SK-N-SH (cell line): ENCODE measurements around the gene ZCCHC7. TPM values are rescaled to one million over a fixed set of nuclear protein-coding genes. Genes with fewer than 3 reads are reported as not detected.
A peak's percentile ranks its signal among the peaks of the same experiment; 100 is the strongest.
"Not testable (repeated sequence)": the region's sequence is repeated elsewhere in the genome, so short reads cannot be mapped to it uniquely, and the experiment has no call there.

Experiments
- CTCF ChIA-PET: fragments of 300-600, 350-600 bp; formaldehyde crosslinking; extraction: SDS; loops from one replicate; lab custom pipeline; 2021; lab: Yijun Ruan, JAX
- POLR2A ChIA-PET: fragments of 350-600 bp; sonication (Branson Sonifier 250); formaldehyde crosslinking; extraction: SDS; loops from one replicate; lab custom pipeline; 2020; ENCODE audit warnings: antibody characterized with exemption, inconsistent platforms; lab: Yijun Ruan, JAX
- DNase-seq: peaks from one replicate; pipeline ENCODE4 v3.0.0; 2012
- H2AFZ ChIP-seq: fragments of 200-600 bp; sonication (generic); 2 replicates; pipeline ENCODE4 v1.8.1; 2016; ENCODE audit warnings: antibody characterized with exemption, mild to moderate bottlenecking, low read depth
- H3F3A ChIP-seq: fragments of 200-600 bp; sonication (generic); replicated peaks from 2 replicates; pipeline ENCODE3; 2016; ENCODE audit warnings: antibody characterized with exemption, mild to moderate bottlenecking; ENCODE audit not compliant: insufficient read depth
- H3K27ac ChIP-seq, 2 experiments: fragments of 200-500 bp in 1 of 2; fragments of 200-600 bp in 1 of 2; sonication (Bioruptor generic) in 1 of 2; sonication (generic), shearing (Covaris generic) in 1 of 2; 2 replicates each; pipeline versions ENCODE4 v1.5.1 to v1.6.1; 2014 to 2016; ENCODE audit warnings: low read depth in 2 of 2, inconsistent platforms in 1 of 2, low read length in 1 of 2, mild to moderate bottlenecking in 1 of 2, mixed read lengths in 1 of 2
- H3K27me3 ChIP-seq: fragments of 200-600 bp; sonication (generic), shearing (Covaris generic); 2 replicates; pipeline ENCODE4 v1.6.1; 2016; ENCODE audit warnings: mixed run types; ENCODE audit not compliant: insufficient read depth
- H3K36me3 ChIP-seq, 2 experiments: fragments of 200-500 bp in 1 of 2; fragments of 200-600 bp in 1 of 2; sonication (Bioruptor generic) in 1 of 2; sonication (generic) in 1 of 2; replicated peaks in 1 of 2; 2 replicates each; pipeline versions ENCODE3 to v1.5.1; 2014 to 2016; ENCODE audit warnings: low read length in 1 of 2, mild to moderate bottlenecking in 1 of 2; ENCODE audit not compliant: insufficient read depth in 2 of 2, control insufficient read depth in 1 of 2
- H3K4me1 ChIP-seq, 2 experiments: fragments of 200-500 bp in 1 of 2; fragments of 200-600 bp in 1 of 2; sonication (Bioruptor generic) in 1 of 2; sonication (generic), shearing (Covaris generic) in 1 of 2; 2 replicates each; pipeline versions ENCODE4 v1.5.1 to v1.6.1; 2014 to 2016; ENCODE audit warnings: low read depth in 1 of 2, low read length in 1 of 2, mixed run types in 1 of 2; ENCODE audit not compliant: insufficient read depth in 2 of 2, control insufficient read depth in 1 of 2
- H3K4me2 ChIP-seq: fragments of 200-600 bp; sonication (generic), shearing (Covaris generic); 2 replicates; pipeline ENCODE4 v1.6.1; 2017; ENCODE audit warnings: mixed run types
- H3K4me3 ChIP-seq, 2 experiments: fragments of 200-500 bp in 1 of 2; fragments of 200-600 bp in 1 of 2; sonication (Bioruptor generic) in 1 of 2; sonication (generic), shearing (Covaris generic) in 1 of 2; 2 replicates each; pipeline versions ENCODE4 v1.5.1 to v1.8.1; 2014 to 2016; ENCODE audit warnings: low read depth in 2 of 2, inconsistent platforms in 1 of 2, low read length in 1 of 2, mild to moderate bottlenecking in 1 of 2, mixed read lengths in 1 of 2, moderate library complexity in 1 of 2
- H3K79me2 ChIP-seq: fragments of 200-600 bp; sonication (generic); 2 replicates; pipeline ENCODE4 v1.8.1; 2017; ENCODE audit warnings: mild to moderate bottlenecking; ENCODE audit not compliant: insufficient read depth
- H3K9ac ChIP-seq: fragments of 200-600 bp; sonication (generic); 2 replicates; pipeline ENCODE4 v1.6.1; 2017; ENCODE audit warnings: mixed run types
- H3K9me2 ChIP-seq: fragments of 200-600 bp; sonication (generic); 2 replicates; pipeline ENCODE4 v1.6.1; 2017; ENCODE audit warnings: mixed run types
- H3K9me3 ChIP-seq: fragments of 200-600 bp; sonication (generic); 2 replicates; pipeline ENCODE4 v1.6.1; 2017; ENCODE audit warnings: mixed run types, mild to moderate bottlenecking, moderate library complexity
- H4K20me1 ChIP-seq: fragments of 200-600 bp; sonication (generic); 2 replicates; pipeline ENCODE4 v1.6.1; 2017; ENCODE audit warnings: mild to moderate bottlenecking, mixed run types; ENCODE audit not compliant: insufficient read depth
- ELF1 ChIP-seq: IDR thresholded peaks from 2 replicates; pipeline ENCODE4 v1.4.0; 2012
- EZH2phosphoT487 ChIP-seq: fragments of 200-600 bp; sonication (generic); IDR thresholded peaks from 2 replicates; pipeline ENCODE4 v1.6.1; 2017; ENCODE audit warnings: low read depth, mixed run types, mild to moderate bottlenecking, antibody characterized with exemption, moderate library complexity, borderline replicate concordance
- GABPA ChIP-seq: IDR thresholded peaks from 2 replicates; pipeline ENCODE4 v1.4.0; 2012; ENCODE audit warnings: low read depth, mild to moderate bottlenecking
- GATA2 ChIP-seq: sonication (generic); formaldehyde crosslinking; IDR thresholded peaks from 2 replicates; pipeline ENCODE4 v1.5.0; 2020; ENCODE audit warnings: mild to moderate bottlenecking, missing genetic modification reagents
- NRF1 ChIP-seq: IDR thresholded peaks from 2 replicates; pipeline ENCODE4 v1.6.1; 2012; ENCODE audit warnings: low read depth, mild to moderate bottlenecking, low read length
- POLR2AphosphoS5 ChIP-seq: IDR thresholded peaks from 2 replicates; pipeline ENCODE4 v1.6.1; 2012; ENCODE audit warnings: low read depth, low read length
- RAD21 ChIP-seq: IDR thresholded peaks from 2 replicates; pipeline ENCODE4 v1.6.1; 2012; ENCODE audit warnings: mild to moderate bottlenecking, low read length
- RXRA ChIP-seq: IDR thresholded peaks from 2 replicates; pipeline ENCODE4 v1.4.0; 2012; ENCODE audit warnings: low read depth, mild to moderate bottlenecking, borderline replicate concordance
- SIN3A ChIP-seq: IDR thresholded peaks from 2 replicates; pipeline ENCODE4 v1.6.1; 2012; ENCODE audit warnings: low read depth, mild to moderate bottlenecking, low read length, moderate library complexity, borderline replicate concordance
- SMC3 ChIP-seq: IDR thresholded peaks from 2 replicates; pipeline ENCODE4 v1.6.1; 2012; ENCODE audit warnings: low read depth, low read length, improper control_type of control experiment
- TCF12 ChIP-seq: IDR thresholded peaks from 2 replicates; pipeline ENCODE4 v1.4.0; 2012
- TEAD4 ChIP-seq: IDR thresholded peaks from 2 replicates; pipeline ENCODE4 v1.4.0; 2012; ENCODE audit warnings: mild to moderate bottlenecking, borderline replicate concordance; ENCODE audit not compliant: insufficient read depth
- WGBS: methylation state at CpG from one replicate; pipeline ENCODE4 v1.1.6; 2017; ENCODE audit warnings: low lambda C conversion rate; 5-methylcytosine and 5-hydroxymethylcytosine counted together
- polyA plus RNA-seq, 3 experiments: library from polyadenylated mRNA; depleted of rRNA; stranded (reverse); fragments of >200 nt; gene quantifications; 2 replicates each; pipeline ENCODE4 v1.2.3, GENCODE V29; 2012
- TF ChIP-seq, protein P1 (sequence below): IDR thresholded peaks from 2 replicates; pipeline ENCODE4 v1.4.0; 2012; ENCODE audit warnings: low read depth, borderline replicate concordance
- TF ChIP-seq, protein P2 (sequence below): fragments of 200-600 bp; sonication (generic); IDR thresholded peaks from 2 replicates; pipeline ENCODE4 v1.6.1; 2017; ENCODE audit warnings: antibody characterized with exemption, mild to moderate bottlenecking, moderate library complexity

ZCCHC7 gene
- polyA plus RNA-seq, 1 of the 3 experiments (the other 2 are of a cell fraction): 12.6 TPM

DNA sequence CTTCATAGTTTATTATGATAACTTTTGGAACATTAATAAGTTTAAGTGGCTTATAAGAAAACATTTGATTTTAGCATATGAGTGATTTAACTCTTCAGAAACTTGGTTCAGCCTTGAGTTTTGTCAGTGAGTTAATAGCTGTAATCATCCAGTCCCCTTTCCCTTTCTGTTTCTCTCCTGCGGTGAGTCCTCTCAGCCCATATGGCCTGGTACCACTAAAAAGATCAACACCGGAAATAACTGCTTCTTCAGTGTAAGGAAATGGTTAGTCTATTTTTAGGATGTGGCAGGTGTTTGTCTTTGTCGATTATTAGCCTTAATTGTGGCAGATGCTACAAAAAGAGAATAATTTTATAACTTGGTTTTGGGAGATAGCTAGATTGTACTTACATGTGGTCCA, 181.9 kb downstream of the ZCCHC7 start:
- Histone ChIP-seq H3K36me3 (peaks cover 0 to 5% of the 10 kb centered on the region in 2 experiments), H2AFZ (no peak overlapping the region), H3K4me1 (peaks cover 0 to 4% of the 10 kb centered on the region in 2 experiments; a peak in 1 of 4 replicates), H3F3A (peaks cover 9% of the 10 kb centered on the region), H3K27me3 (no peaks in the 10 kb centered on the region), H3K9me3 (no peaks in the 10 kb centered on the region), H4K20me1 (no peaks in the 10 kb centered on the region), H3K27ac (no peak overlapping the region), H3K9ac (no peak overlapping the region), H3K79me2 (peaks cover 5% of the 10 kb centered on the region), H3K4me3 (no peak overlapping the region), H3K4me2 (no peak overlapping the region), H3K9me2 (no peaks in the 10 kb centered on the region)
- ChIA-PET CTCF (interaction anchor here (0.6 to 0.7 kb wide), 2 partner anchors 132 to 428 kb away, joined by 3 read pairs; no protein-coding TSS in a partner anchor), POLR2A (no interaction called here)
- no peak for DNase-seq
- WGBS: 87% methylated on average over 3 of the region's 3 CpGs
- no peak for TF ChIP-seq RXRA
- TF ChIP-seq GATA2 (CRISPR knock-in tag): no peak
- no peak for TF ChIP-seq SMC3
- TF ChIP-seq NRF1: no peak
- TF ChIP-seq ELF1: no peak
- TF ChIP-seq EZH2phosphoT487: no peak
- TF ChIP-seq TEAD4: no peak

DNA sequence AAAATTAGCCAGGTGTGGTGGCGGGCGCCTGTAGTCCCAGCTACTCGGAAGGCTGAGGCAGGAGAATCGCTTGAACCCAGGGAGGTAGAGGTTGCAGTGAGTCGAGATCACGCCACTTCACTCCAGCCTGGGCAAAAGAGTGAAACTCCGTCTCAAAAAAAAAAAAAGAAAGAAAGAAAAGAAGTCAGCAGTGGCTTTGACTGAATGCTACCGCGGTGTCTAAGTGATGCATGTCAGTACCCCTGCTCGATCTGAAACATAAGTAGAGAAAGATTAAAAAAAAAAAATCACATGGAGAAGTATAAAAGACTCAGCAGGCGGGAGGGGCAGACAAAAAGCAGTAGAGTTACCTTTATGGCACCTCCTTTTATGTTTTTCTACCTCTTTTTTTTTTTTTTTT, 182.9 kb downstream of the ZCCHC7 start:
- CTCF ChIA-PET, H3F3A ChIP-seq, H3K9ac ChIP-seq, H3K4me3 ChIP-seq, H3K79me2 ChIP-seq, H3K27ac ChIP-seq, POLR2A ChIA-PET, H3K9me2 ChIP-seq, H3K27me3 ChIP-seq, H3K4me1 ChIP-seq, H4K20me1 ChIP-seq, H3K9me3 ChIP-seq, H3K4me2 ChIP-seq, H2AFZ ChIP-seq, H3K36me3 ChIP-seq, DNase-seq: not testable (repeated sequence)
- 99% methylated on average over 11 of the region's 11 CpGs for WGBS

DNA sequence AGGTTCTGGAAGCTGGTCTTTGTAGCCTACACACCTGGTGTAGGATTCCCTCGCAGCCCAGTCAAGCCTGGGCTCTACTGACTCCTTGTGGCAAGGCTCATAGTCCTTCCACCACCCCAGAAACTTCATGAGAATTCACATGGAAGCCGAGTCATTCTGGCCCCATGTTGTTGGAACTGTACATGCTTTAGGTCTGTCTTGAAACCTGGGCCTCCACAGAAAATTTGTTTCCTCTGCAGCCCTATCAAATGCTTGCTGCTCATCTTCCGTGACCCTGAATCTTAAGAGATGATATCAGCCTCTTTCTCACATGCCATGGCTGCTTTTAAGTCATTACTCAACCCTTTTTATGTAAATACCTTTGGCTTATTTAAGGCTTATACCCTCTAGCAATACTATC, 188.8 kb downstream of the ZCCHC7 start:
- H2AFZ ChIP-seq: no peak overlapping the region
- H4K20me1 ChIP-seq: no peaks in the 10 kb centered on the region
- no peak overlapping the region for H3K4me2 ChIP-seq
- TF ChIP-seq SIN3A (no peak), TCF12 (no peak), POLR2AphosphoS5 (no peak), RAD21 (peak; percentile 54), RXRA (no peak), SMC3 (0 out of 2 replicates have a peak, but pooled peaks have one; percentile 23), GABPA (no peak), EZH2phosphoT487 (no peak)
- TF ChIP-seq, protein P1, sequence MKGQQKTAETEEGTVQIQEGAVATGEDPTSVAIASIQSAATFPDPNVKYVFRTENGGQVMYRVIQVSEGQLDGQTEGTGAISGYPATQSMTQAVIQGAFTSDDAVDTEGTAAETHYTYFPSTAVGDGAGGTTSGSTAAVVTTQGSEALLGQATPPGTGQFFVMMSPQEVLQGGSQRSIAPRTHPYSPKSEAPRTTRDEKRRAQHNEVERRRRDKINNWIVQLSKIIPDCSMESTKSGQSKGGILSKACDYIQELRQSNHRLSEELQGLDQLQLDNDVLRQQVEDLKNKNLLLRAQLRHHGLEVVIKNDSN: no peak
- TF ChIP-seq, protein P2, sequence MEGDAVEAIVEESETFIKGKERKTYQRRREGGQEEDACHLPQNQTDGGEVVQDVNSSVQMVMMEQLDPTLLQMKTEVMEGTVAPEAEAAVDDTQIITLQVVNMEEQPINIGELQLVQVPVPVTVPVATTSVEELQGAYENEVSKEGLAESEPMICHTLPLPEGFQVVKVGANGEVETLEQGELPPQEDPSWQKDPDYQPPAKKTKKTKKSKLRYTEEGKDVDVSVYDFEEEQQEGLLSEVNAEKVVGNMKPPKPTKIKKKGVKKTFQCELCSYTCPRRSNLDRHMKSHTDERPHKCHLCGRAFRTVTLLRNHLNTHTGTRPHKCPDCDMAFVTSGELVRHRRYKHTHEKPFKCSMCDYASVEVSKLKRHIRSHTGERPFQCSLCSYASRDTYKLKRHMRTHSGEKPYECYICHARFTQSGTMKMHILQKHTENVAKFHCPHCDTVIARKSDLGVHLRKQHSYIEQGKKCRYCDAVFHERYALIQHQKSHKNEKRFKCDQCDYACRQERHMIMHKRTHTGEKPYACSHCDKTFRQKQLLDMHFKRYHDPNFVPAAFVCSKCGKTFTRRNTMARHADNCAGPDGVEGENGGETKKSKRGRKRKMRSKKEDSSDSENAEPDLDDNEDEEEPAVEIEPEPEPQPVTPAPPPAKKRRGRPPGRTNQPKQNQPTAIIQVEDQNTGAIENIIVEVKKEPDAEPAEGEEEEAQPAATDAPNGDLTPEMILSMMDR: peak; percentile 43; the same call in 1 of the 2 replicates
- H3K79me2 ChIP-seq: no peaks in the 10 kb centered on the region; the same call in 1 of the 2 replicates
- peaks cover 0 to 9% of the 10 kb centered on the region in 2 experiments; a peak in 1 of 4 replicates for H3K4me1 ChIP-seq
- ChIA-PET POLR2A (no interaction called here), CTCF (no interaction called here)
- WGBS: 90% methylated on average over 3 of the region's 3 CpGs
- H3K27me3 ChIP-seq: no peaks in the 10 kb centered on the region
- H3K9me2 ChIP-seq: no peaks in the 10 kb centered on the region
- peaks cover 18% of the 10 kb centered on the region for H3F3A ChIP-seq
- no peak overlapping the region for H3K27ac ChIP-seq
- H3K36me3 ChIP-seq: peaks cover 5 to 13% of the 10 kb centered on the region in 2 experiments
- H3K9me3 ChIP-seq: no peaks in the 10 kb centered on the region
- no peak overlapping the region for H3K9ac ChIP-seq
- H3K4me3 ChIP-seq: no peak overlapping the region
- DNase-seq: no peak
